GM18511 (cell line): ENCODE data around the gene HPDL.
"Not testable (repeated sequence)": the region's sequence is repeated elsewhere in the genome, so short reads cannot be mapped to it uniquely, and the experiment has no call there.

Experiments used
- ATAC-seq: cut with Tn5 transposase; IDR thresholded peaks from one replicate; pipeline ENCODE4 v1.9.1; 2021; ENCODE audit warnings: mild to moderate bottlenecking, moderate library complexity; ENCODE audit not compliant: unreplicated experiment

The HPDL gene

GRCh38 chr1:45326627-45327623 lies at the start of gene HPDL:
Gene HPDL, plus strand, starts transcription at chr1:45326895. Its CDS starts 254 bp downstream, at chr1:45327149.
- peak; percentile 53 for ATAC-seq

- ATAC-seq: no peak
These were observed 44.3 kb upstream of the HPDL start for GRCh38 chr1:45282351-45282750.

GRCh38 chr1:45284858-45285257 lies 41.8 kb upstream of the HPDL start:
- ATAC-seq: not testable (repeated sequence)

DNA sequence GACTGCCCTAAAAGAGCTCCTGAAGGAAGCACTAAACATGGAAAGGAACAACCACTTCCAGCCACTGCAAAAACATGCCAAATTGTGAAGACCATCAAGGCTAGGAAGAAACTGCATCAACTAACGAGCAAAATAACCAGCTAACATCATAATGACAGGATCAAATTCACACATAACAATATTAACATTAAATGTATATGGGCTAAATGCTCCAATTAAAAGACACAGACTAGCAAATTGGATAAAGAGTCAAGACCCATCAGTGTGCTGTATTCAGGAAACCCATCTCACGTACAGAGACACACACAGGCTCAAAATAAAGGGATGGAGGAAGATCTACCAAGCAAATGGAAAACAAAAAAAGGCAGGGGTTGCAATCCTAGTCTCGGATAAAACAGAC lies 40.2 kb upstream of the HPDL start:
- ATAC-seq: not testable (repeated sequence)

GRCh38 chr1:45291002-45291401 lies 35.7 kb upstream of the HPDL start:
- ATAC-seq: not testable (repeated sequence)

- ATAC-seq: no peak
These were observed 35.0 kb upstream of the HPDL start for GRCh38 chr1:45291716-45292115.

DNA sequence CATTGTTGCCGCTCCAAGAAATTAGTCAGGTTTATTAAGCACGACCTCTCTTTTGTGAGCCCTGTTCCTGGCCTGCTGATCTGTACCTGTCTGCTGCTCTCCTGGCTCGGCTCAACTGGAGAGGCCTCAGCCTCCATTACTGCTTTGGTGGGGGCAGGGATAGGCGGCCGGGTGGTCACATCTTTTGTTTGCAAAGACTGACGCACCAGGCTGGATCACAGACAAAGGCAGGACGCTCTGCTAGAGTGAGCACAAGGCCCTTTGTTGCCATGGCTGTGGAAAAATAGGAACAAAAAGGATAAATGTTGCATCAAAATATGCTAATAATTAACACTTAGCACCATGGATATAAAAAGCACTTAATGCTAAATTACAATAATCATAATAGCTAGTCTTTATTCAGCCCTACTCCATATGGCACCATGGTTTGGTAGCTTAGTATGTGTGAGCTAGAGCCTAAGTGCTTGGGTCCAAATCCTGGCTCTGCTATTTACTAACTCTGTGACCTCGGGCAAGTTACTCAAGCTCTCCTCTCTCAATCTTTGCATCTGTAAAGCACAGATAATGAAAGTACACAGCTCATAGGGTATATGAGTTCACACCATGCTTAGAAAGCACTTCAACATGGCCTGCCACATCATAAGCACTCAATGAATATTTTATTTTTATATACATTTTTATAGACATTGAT lies 28.9 kb upstream of the HPDL start:
- ATAC-seq: no peak

- no peak for ATAC-seq
These were observed 27.4 kb upstream of the HPDL start for GRCh38 chr1:45299296-45299695.

GRCh38 chr1:45299981-45300668 lies 26.6 kb upstream of the HPDL start:
- ATAC-seq: no peak

GRCh38 chr1:45300669-45300997 lies 26.1 kb upstream of the HPDL start:
- ATAC-seq: no peak

- ATAC-seq: no peak
These were observed 24.1 kb upstream of the HPDL start for GRCh38 chr1:45302505-45303150.

GRCh38 chr1:45303520-45304310 lies 23.0 kb upstream of the HPDL start:
- peak; percentile 73 for ATAC-seq

DNA sequence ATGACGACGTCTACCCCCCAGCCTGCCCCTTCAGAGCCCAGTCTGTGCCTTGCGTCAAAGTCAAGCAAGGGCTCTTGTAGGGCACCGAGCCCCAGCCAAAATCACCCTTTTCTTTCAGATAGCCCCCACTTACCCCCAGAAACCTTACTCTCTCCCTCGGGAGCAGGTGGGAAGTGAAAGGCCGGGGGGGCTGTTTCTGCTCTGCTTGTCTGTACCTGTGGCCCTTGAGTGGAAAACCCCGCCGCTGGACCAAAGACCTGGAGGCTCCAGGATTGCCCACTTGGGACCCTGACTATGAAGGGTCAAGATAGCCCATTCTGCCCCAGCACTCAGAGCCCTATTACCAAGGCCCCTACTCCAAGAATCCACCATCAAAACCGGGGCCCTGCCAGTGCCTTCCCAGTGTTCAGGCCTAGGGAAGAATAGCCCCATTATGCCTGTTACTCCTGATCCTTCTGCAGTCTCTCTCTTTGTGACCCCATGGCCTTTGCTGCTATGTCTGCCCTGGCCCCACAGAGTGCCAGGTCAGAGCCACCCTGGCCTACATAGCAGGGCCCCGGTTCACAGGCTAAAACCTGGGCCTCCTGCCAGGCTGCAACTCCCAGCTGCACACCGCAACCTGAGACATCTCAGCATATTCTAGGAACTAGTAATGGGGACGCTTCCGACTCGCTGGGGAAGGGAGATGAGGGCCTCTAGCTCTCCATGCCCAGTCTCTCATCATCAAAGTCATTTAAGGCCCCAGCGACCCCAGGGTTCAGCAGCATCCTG lies 22.2 kb upstream of the HPDL start:
- no peak for ATAC-seq

DNA sequence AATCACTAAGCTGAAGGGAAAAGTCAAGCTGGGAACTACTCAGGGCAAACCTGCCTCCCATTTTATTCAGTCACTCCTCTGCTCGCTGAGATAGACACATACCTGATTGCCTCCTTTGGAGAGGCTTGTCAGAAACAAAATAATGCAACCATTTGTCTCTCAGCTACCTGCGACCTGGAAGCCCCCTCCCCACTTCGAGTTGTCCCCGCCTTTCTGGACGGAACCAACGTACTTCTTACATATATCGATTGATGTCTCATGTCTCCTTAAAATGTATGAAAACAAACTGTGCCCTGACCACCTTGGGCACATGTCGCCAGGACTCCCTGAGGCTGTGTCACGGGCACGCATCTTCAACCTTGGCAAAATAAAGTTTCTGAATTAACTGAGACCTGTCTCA lies 21.5 kb upstream of the HPDL start:
- no peak for ATAC-seq

- ATAC-seq: no peak
These were observed 20.4 kb upstream of the HPDL start for GRCh38 chr1:45306319-45306718.

DNA sequence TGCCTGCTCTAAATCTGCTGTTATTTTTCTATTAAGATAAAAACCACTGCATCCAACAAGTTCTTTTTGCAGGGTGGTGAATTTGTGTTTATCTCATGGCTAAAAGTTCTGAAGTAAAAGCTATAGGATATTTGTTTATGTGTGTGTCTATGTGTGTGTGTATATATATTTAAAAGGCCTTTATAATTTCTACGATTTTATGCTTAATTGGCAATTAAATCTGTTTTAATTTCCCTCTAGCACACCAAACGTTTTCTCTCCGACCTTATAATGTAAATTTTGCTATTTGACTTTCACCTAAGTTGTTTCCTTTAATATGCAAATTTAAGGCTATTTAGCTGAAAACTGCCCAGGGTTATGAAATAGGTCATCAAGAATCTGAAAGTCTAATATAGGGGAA lies 19.8 kb upstream of the HPDL start:
- ATAC-seq: no peak

DNA sequence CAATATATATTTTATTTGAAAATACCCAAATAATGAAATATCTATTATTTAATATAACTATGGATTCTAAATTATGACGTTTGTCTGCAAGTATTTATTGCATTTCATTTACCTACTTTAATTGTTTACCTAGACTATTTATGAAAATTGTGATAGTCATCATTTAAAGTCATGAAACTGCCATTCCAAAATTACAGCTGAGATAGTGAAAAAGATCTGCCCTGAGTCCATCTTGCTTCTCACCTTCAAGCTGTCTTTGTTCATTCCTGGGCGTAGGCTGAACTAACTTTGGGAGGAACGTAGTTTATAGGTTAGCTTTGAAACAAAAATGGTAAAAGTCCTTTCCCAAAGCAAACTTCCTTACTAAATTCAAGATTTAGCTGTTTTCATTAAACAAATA lies 12.4 kb upstream of the HPDL start:
- ATAC-seq: no peak

DNA sequence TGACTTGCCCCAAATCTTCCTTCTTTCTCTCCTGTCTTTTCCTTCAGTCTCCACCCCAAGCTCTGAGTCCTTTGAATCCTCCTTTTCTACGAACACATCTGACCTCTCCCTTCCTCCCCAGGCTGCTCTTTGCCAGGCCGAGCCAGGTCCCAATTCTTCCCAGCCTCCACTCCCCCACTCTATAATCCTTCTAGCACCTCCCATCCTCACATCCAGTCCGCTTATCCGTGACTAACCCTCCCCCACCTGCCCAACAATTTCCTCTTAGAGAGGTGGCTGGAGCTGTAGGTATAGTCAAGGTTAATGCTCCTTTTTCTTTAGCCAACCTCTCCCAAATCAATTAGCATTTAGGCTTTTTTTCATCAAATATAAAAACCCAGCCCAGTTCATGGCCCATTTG lies 9.5 kb upstream of the HPDL start:
- ATAC-seq: no peak

GRCh38 chr1:45319761-45320160 lies 6.9 kb upstream of the HPDL start:
- no peak for ATAC-seq
